Measurements from ENCODE around the gene LMAN1L. TPM values are rescaled to one million over a fixed set of nuclear protein-coding genes. Genes with fewer than 3 reads are reported as not detected.
A peak's percentile ranks its signal among the peaks of the same experiment; 100 is the strongest.

The LMAN1L gene
- total RNA-seq, 1 donor from 2014 or later = not detected

DNA sequence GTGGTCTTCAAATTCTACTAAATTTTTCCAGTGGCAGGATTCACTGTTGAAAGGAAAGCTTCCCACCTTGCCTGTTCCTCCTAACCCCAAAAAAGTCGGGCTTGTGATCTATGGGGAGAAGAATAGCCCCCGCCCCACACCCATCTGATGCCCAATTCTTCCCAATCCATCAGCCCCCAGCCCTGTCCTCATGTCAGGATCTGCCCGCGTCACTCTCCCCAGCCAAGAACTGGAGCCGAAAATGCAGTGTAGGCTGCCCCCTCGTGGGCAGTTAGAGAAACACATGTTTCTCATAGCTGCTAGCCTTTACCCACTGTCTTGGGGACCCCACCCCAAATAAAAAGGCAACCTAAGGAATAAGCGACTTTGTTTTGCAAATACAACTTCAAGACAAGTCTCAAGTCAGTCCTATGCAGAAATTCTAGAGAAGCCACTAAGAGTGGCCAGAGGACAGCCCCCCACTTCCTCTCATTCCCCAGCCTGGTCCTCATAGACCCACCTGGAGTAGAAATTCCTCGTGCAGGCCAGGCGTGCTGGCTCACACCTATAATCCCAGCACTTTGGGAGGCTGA is 43.8 kb upstream of the LMAN1L start:
- DNase-seq (ENCODE audit: extremely low spot score in 2 of 2) = no peak
- Histone ChIP-seq H3K9me3 (no peaks in the 10 kb centered on the region), H3K36me3 (no peaks in the 10 kb centered on the region), H3K27me3 (no peaks in the 10 kb centered on the region), H3K4me3 (no peak overlapping the region), H3K27ac (no peak overlapping the region), H3K4me1 (peaks cover 31% of the 10 kb centered on the region)
- TF ChIP-seq, protein P1, sequence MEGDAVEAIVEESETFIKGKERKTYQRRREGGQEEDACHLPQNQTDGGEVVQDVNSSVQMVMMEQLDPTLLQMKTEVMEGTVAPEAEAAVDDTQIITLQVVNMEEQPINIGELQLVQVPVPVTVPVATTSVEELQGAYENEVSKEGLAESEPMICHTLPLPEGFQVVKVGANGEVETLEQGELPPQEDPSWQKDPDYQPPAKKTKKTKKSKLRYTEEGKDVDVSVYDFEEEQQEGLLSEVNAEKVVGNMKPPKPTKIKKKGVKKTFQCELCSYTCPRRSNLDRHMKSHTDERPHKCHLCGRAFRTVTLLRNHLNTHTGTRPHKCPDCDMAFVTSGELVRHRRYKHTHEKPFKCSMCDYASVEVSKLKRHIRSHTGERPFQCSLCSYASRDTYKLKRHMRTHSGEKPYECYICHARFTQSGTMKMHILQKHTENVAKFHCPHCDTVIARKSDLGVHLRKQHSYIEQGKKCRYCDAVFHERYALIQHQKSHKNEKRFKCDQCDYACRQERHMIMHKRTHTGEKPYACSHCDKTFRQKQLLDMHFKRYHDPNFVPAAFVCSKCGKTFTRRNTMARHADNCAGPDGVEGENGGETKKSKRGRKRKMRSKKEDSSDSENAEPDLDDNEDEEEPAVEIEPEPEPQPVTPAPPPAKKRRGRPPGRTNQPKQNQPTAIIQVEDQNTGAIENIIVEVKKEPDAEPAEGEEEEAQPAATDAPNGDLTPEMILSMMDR (IDR thresholded peaks at IDR 0.05) = peak; percentile 73 to 87 (median 84)
- no peak for TF ChIP-seq POLR2A (IDR thresholded peaks at IDR 0.05)
- intact Hi-C loops (cut with DNase I) = loop anchor here (5.0 kb wide), 1 partner anchor 137 kb away; no protein-coding TSS in a partner anchor

DNA sequence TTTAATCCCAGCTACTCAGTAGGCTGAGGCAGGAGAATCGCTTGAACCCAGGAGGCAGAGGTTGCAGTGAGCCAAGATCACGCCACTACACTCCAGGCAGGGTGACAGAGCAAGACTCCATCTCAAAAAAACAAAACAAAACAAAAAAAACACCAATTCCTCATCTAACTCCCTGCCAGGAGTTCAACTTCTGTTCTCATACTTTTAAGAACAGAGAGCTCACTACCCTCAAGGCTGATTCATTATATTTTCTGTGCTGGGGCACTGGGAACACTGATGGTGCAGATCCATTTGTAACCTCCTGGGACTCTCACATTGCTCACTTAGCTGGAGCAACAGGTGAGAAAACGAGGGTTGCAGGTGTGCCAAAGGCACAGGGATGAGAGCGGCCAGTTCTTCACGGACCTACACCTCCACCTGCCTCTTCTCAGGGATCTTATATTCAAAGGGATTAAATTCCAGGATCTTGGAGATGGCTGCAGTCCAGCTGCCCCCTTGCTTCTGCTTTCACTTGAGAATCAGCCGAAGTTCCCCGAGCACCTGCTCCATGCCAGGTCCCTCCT is 43.1 kb upstream of the LMAN1L start:
- Histone ChIP-seq H3K36me3 (no peaks in the 10 kb centered on the region), H3K27me3 (no peaks in the 10 kb centered on the region), H3K27ac (no peak overlapping the region)

DNA sequence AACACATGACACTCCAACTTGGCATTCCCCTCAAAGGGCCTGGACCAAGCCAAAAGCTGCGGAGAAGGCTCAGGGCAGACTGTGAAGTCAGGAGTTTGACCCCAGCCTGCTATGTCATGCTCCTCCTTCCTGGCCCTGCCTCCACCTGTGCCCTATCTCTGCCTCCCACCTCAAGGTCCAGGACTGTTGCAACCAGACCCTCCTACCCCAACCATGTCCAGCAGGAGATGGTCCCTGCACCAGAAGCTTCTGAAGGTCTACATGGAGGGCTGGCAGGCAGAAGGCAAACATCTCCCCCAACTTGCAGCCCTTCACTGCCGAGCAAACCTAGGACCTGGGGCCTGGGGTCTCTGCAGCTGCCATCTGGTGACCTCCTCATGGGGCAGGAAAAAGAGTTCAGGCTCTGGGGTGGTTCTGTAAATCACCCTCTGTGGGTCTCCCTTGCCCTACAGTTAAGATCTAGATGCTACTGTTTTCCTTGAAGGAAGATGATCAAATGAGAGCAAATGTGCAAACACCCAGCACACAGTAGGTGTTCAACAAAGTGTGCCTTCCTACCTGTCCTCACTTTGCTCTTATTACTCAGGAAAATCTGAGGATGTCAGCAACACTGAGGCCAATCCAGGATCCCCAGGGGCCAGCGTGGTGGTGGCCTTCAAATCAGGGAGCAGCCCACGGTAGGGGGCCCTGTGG is 42.3 kb upstream of the LMAN1L start:
- Histone ChIP-seq H3K36me3 (no peaks in the 10 kb centered on the region), H3K27ac (no peak overlapping the region), H3K9me3 (no peaks in the 10 kb centered on the region), H3K27me3 (no peaks in the 10 kb centered on the region), H3K4me3 (no peak overlapping the region), H3K4me1 (peaks cover 31% of the 10 kb centered on the region)
- no peak for TF ChIP-seq POLR2AphosphoS5 (IDR thresholded peaks at IDR 0.05; ENCODE audit: insufficient read depth in 1 of 2, low read depth in 1 of 2)
- TF ChIP-seq POLR2A (IDR thresholded peaks at IDR 0.05) = no peak
- TF ChIP-seq, protein P1 (IDR thresholded peaks at IDR 0.05) = no peak
- intact Hi-C loops (cut with DNase I) = no loop called here
- no peak for DNase-seq (ENCODE audit: extremely low spot score in 2 of 2)

More for the DNA sequence above, 43.1 kb upstream of the LMAN1L start:
- intact Hi-C loops (cut with DNase I) = loop anchor here (5.0 kb wide), 1 partner anchor 137 kb away; no protein-coding TSS in a partner anchor
- peaks cover 31% of the 10 kb centered on the region for H3K4me1 ChIP-seq
- TF ChIP-seq POLR2AphosphoS5 (IDR thresholded peaks at IDR 0.05; ENCODE audit: insufficient read depth in 1 of 2, low read depth in 1 of 2) (no peak), POLR2A (IDR thresholded peaks at IDR 0.05) (no peak)
- TF ChIP-seq, protein P1 (IDR thresholded peaks at IDR 0.05) = no peak
- H3K4me3 ChIP-seq = no peak overlapping the region
- H3K9me3 ChIP-seq = no peaks in the 10 kb centered on the region
- no peak for DNase-seq (ENCODE audit: extremely low spot score in 2 of 2)

DNA sequence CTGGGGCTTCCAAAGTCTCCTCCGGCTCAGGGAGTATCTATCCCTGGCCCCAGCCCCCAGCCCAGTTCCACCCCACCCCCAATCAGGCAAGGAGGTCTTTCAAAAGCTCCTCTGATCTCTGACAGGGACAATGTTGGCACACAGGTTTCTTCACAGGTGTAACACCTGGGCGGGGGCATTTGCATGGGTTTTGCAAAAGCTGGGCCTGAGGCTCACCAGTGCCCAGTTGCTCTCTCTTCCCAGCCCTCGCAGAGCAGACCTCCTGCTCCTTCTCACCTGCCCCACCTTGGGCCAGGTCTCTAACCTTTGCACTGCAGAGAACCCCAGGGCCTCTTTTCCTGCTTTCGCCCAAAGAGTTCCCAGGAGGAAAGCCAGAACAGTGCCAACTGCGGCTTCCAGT is 39.3 kb upstream of the LMAN1L start:
- no peaks in the 10 kb centered on the region for H3K36me3 ChIP-seq
- intact Hi-C loops (cut with DNase I) = no loop called here
- no peaks in the 10 kb centered on the region for H3K9me3 ChIP-seq
- no peak overlapping the region for H3K27ac ChIP-seq
- peaks cover 45% of the 10 kb centered on the region for H3K4me1 ChIP-seq
- H3K27me3 ChIP-seq = no peaks in the 10 kb centered on the region
- TF ChIP-seq, protein P1 (IDR thresholded peaks at IDR 0.05) = no peak
- no peak for TF ChIP-seq POLR2A (IDR thresholded peaks at IDR 0.05)
- no peak overlapping the region for H3K4me3 ChIP-seq
- DNase-seq (ENCODE audit: extremely low spot score in 2 of 2) = no peak

DNA sequence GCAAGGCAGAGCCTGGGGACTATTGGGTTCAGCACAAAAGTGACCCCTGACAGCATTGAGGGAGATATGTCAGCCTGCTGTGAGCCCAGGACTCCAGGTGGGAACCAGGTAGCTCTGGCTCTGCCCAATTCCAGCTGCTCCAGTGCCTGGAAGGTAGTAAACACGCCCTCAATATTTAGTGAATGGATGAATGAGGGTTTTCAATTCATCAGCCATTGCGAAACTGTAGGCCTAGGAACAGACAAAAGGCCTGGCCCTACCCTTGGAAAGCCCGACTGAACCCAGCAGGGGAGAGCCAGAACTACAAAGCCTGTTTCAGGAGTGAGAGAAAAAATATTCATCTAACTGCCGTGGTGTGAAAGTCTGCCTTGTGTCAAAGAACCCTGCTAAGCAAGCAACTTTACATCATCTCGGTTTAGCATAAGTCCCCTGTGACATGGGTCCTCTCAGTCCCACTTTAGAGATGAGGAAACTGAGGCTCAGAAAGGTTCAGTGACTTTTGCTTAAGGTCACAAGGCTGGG is 38.8 kb upstream of the LMAN1L start:
- no peaks in the 10 kb centered on the region for H3K27me3 ChIP-seq
- H3K9me3 ChIP-seq = no peaks in the 10 kb centered on the region
- DNase-seq (ENCODE audit: extremely low spot score in 2 of 2) = no peak
- no peak overlapping the region for H3K4me3 ChIP-seq
- H3K36me3 ChIP-seq = no peaks in the 10 kb centered on the region
- TF ChIP-seq POLR2AphosphoS5 (IDR thresholded peaks at IDR 0.05; ENCODE audit: insufficient read depth in 1 of 2, low read depth in 1 of 2) (no peak), POLR2A (IDR thresholded peaks at IDR 0.05) (no peak)
- TF ChIP-seq, protein P1 (IDR thresholded peaks at IDR 0.05) = no peak
- intact Hi-C loops (cut with DNase I) = no loop called here
- H3K27ac ChIP-seq = no peak overlapping the region
- H3K4me1 ChIP-seq = peaks cover 40% of the 10 kb centered on the region

Data from vagina (tissue), 2 donors.